Right atrium auricular region (tissue), 2 donors: ENCODE measurements around the gene THSD7A. TPM values are rescaled to one million over a fixed set of nuclear protein-coding genes. Genes with fewer than 3 reads are reported as not detected.

Experiments used
- DNase-seq: peaks from one replicate; pipeline ENCODE4 v3.0.0-alpha.2; 2019; ENCODE audit warnings: low spot score
- H3K27ac ChIP-seq, 2 donors: fragments of 200-600 bp; sonication (generic); 1 replicate in 1 of 2; 2 replicates in 1 of 2; pipeline ENCODE4 v1.5.1; 2016 to 2019
- H3K27me3 ChIP-seq, 2 donors: fragments of 200-600 bp; sonication (generic); one replicate each; pipeline versions ENCODE4 v1.5.1 to v1.6.0; 2017 to 2019
- H3K36me3 ChIP-seq: fragments of 200-600 bp; sonication (generic); one replicate; pipeline ENCODE4 v1.5.1; 2016
- H3K4me1 ChIP-seq, 2 donors: fragments of 200-600 bp; sonication (generic); one replicate each; pipeline versions ENCODE4 v1.5.1 to v1.6.0; 2017 to 2019
- H3K4me3 ChIP-seq, 2 donors: fragments of 200-600 bp; sonication (generic); 1 replicate in 1 of 2; 2 replicates in 1 of 2; pipeline ENCODE4 v1.5.1; 2017 to 2019; ENCODE audit warnings: mild to moderate bottlenecking in 1 of 2, moderate library complexity in 1 of 2
- H3K9me3 ChIP-seq, 2 donors: fragments of 200-600 bp; sonication (generic); one replicate each; pipeline ENCODE4 v1.5.1; 2019
- CTCF ChIP-seq, 2 donors: fragments of 200-600 bp; sonication (generic); IDR thresholded peaks; one replicate each; pipeline ENCODE4 v1.5.1; 2019; ENCODE audit warnings: antibody characterized with exemption in 2 of 2
- total RNA-seq, 2 donors: library from RNA; depleted of rRNA; stranded (reverse); fragments of >200 nt; gene quantifications; one replicate each; pipeline ENCODE4 v1.1.0, GENCODE V29; 2016

Gene THSD7A
- total RNA-seq, 2 donors from 2014 or later = 0.85 to 2.9 TPM

GRCh38 chr7:11579141-11579540, 252.9 kb downstream of the THSD7A start:
- DNase-seq = no peak
- Histone ChIP-seq H3K36me3 (no peaks in the 10 kb centered on the region), H3K9me3 (no peaks in the 10 kb centered on the region), H3K27ac (no peak overlapping the region), H3K27me3 (no peaks in the 10 kb centered on the region), H3K4me3 (no peak overlapping the region), H3K4me1 (no peaks in the 10 kb centered on the region)
- TF ChIP-seq CTCF (IDR thresholded peaks at IDR 0.05) = no peak

GRCh38 chr7:11576310-11576709, 255.7 kb downstream of the THSD7A start:
- no peaks in the 10 kb centered on the region for H3K4me1 ChIP-seq
- DNase-seq = no peak
- TF ChIP-seq CTCF (IDR thresholded peaks at IDR 0.05) = no peak
- no peaks in the 10 kb centered on the region for H3K36me3 ChIP-seq
- H3K27ac ChIP-seq = no peak overlapping the region
- no peak overlapping the region for H3K4me3 ChIP-seq
- no peaks in the 10 kb centered on the region for H3K9me3 ChIP-seq
- H3K27me3 ChIP-seq = no peaks in the 10 kb centered on the region

GRCh38 chr7:11573128-11573750, 258.8 kb downstream of the THSD7A start:
- H3K4me3 ChIP-seq = no peak overlapping the region
- TF ChIP-seq CTCF (IDR thresholded peaks at IDR 0.05) = no peak
- H3K27me3 ChIP-seq = no peaks in the 10 kb centered on the region
- DNase-seq = no peak
- no peak overlapping the region for H3K27ac ChIP-seq
- H3K9me3 ChIP-seq = no peaks in the 10 kb centered on the region
- no peaks in the 10 kb centered on the region for H3K4me1 ChIP-seq
- H3K36me3 ChIP-seq = no peaks in the 10 kb centered on the region

- no peak for DNase-seq
- no peaks in the 10 kb centered on the region for H3K4me1 ChIP-seq
- no peaks in the 10 kb centered on the region for H3K27me3 ChIP-seq
- no peak overlapping the region for H3K27ac ChIP-seq
- H3K4me3 ChIP-seq = no peak overlapping the region
- TF ChIP-seq CTCF (IDR thresholded peaks at IDR 0.05) = no peak
- H3K36me3 ChIP-seq = no peaks in the 10 kb centered on the region
- no peaks in the 10 kb centered on the region for H3K9me3 ChIP-seq
These were observed 261.0 kb downstream of the THSD7A start for GRCh38 chr7:11570922-11571550.

- no peak overlapping the region for H3K4me3 ChIP-seq
- no peak for TF ChIP-seq CTCF (IDR thresholded peaks at IDR 0.05)
- H3K36me3 ChIP-seq = no peaks in the 10 kb centered on the region
- H3K4me1 ChIP-seq = no peaks in the 10 kb centered on the region
- no peaks in the 10 kb centered on the region for H3K9me3 ChIP-seq
- H3K27me3 ChIP-seq = no peaks in the 10 kb centered on the region
- DNase-seq = no peak
- no peak overlapping the region for H3K27ac ChIP-seq
These were observed 261.8 kb downstream of the THSD7A start for GRCh38 chr7:11570205-11570604.

GRCh38 chr7:11567571-11567970, 264.4 kb downstream of the THSD7A start:
- Histone ChIP-seq H3K9me3 (no peaks in the 10 kb centered on the region), H3K27ac (no peak overlapping the region), H3K4me3 (no peak overlapping the region), H3K27me3 (no peaks in the 10 kb centered on the region), H3K4me1 (no peaks in the 10 kb centered on the region), H3K36me3 (no peaks in the 10 kb centered on the region)
- no peak for TF ChIP-seq CTCF (IDR thresholded peaks at IDR 0.05)
- no peak for DNase-seq
